ENCODE data around the gene LYVE1.
"Not testable (repeated sequence)": the region's sequence is repeated elsewhere in the genome, so short reads cannot be mapped to it uniquely, and the experiment has no call there.

The LYVE1 gene

GRCh38 chr11:10603721-10604297 lies 35.3 kb upstream of the LYVE1 start:
- Histone ChIP-seq H3K4me3 (ENCODE audit: extremely low read depth, insufficient read depth, low read length, poor library complexity, severe bottlenecking) (no peak overlapping the region), H3K36me3 (ENCODE audit: control insufficient read depth, insufficient read depth, low read length) (no peaks in the 10 kb centered on the region), H3K9me3 (ENCODE audit: control insufficient read depth, low read length) (no peaks in the 10 kb centered on the region), H3K4me1 (ENCODE audit: control insufficient read depth, insufficient read depth, low read length, poor library complexity, severe bottlenecking) (peaks cover 25% of the 10 kb centered on the region), H3K27ac (ENCODE audit: low read depth, low read length, severe bottlenecking) (no peak overlapping the region)
- WGBS, 2 experiments (ENCODE audit: insufficient coverage in 2 of 2) = 100% methylated on average over 3 of the region's 5 CpGs

- Histone ChIP-seq H3K4me3 (ENCODE audit: extremely low read depth, insufficient read depth, low read length, poor library complexity, severe bottlenecking) (no peak overlapping the region), H3K9me3 (ENCODE audit: control insufficient read depth, low read length) (no peaks in the 10 kb centered on the region), H3K36me3 (ENCODE audit: control insufficient read depth, insufficient read depth, low read length) (no peaks in the 10 kb centered on the region), H3K27ac (ENCODE audit: low read depth, low read length, severe bottlenecking) (no peak overlapping the region), H3K4me1 (ENCODE audit: control insufficient read depth, insufficient read depth, low read length, poor library complexity, severe bottlenecking) (peaks cover 25% of the 10 kb centered on the region)
- WGBS, 2 experiments (ENCODE audit: insufficient coverage in 2 of 2) = 96 to 99% methylated on average over 7 to 12 of the region's 12 CpGs
Measured at GRCh38 chr11:10602945-10603344, 34.5 kb upstream of the LYVE1 start.

- no peak overlapping the region for H3K27ac ChIP-seq (ENCODE audit: low read depth, low read length, severe bottlenecking)
- peaks cover 21% of the 10 kb centered on the region for H3K4me1 ChIP-seq (ENCODE audit: control insufficient read depth, insufficient read depth, low read length, poor library complexity, severe bottlenecking)
- no peaks in the 10 kb centered on the region for H3K9me3 ChIP-seq (ENCODE audit: control insufficient read depth, low read length)
- 90 to 100% methylated on average over 7 of the region's 7 CpGs for WGBS, 2 experiments (ENCODE audit: insufficient coverage in 2 of 2)
- no peaks in the 10 kb centered on the region for H3K36me3 ChIP-seq (ENCODE audit: control insufficient read depth, insufficient read depth, low read length)
- H3K4me3 ChIP-seq (ENCODE audit: extremely low read depth, insufficient read depth, low read length, poor library complexity, severe bottlenecking) = no peak overlapping the region
Measured at GRCh38 chr11:10602366-10602765, 33.9 kb upstream of the LYVE1 start.

GRCh38 chr11:10601837-10602236 lies 33.4 kb upstream of the LYVE1 start:
- H3K4me3 ChIP-seq (ENCODE audit: extremely low read depth, insufficient read depth, low read length, poor library complexity, severe bottlenecking) = no peak overlapping the region
- peaks cover 17% of the 10 kb centered on the region for H3K4me1 ChIP-seq (ENCODE audit: control insufficient read depth, insufficient read depth, low read length, poor library complexity, severe bottlenecking)
- H3K9me3 ChIP-seq (ENCODE audit: control insufficient read depth, low read length) = no peaks in the 10 kb centered on the region
- 95 to 97% methylated on average over 3 to 6 of the region's 6 CpGs for WGBS, 2 experiments (ENCODE audit: insufficient coverage in 2 of 2)
- H3K27ac ChIP-seq (ENCODE audit: low read depth, low read length, severe bottlenecking) = no peak overlapping the region
- no peaks in the 10 kb centered on the region for H3K36me3 ChIP-seq (ENCODE audit: control insufficient read depth, insufficient read depth, low read length)

GRCh38 chr11:10600570-10601248 lies 32.2 kb upstream of the LYVE1 start:
- peaks cover 7% of the 10 kb centered on the region for H3K4me1 ChIP-seq (ENCODE audit: control insufficient read depth, insufficient read depth, low read length, poor library complexity, severe bottlenecking)
- H3K9me3 ChIP-seq (ENCODE audit: control insufficient read depth, low read length) = no peaks in the 10 kb centered on the region
- no peak overlapping the region for H3K4me3 ChIP-seq (ENCODE audit: extremely low read depth, insufficient read depth, low read length, poor library complexity, severe bottlenecking)
- H3K36me3 ChIP-seq (ENCODE audit: control insufficient read depth, insufficient read depth, low read length) = no peaks in the 10 kb centered on the region
- WGBS, 2 experiments (ENCODE audit: insufficient coverage in 2 of 2) = 98% methylated on average over 11 of the region's 11 CpGs
- H3K27ac ChIP-seq (ENCODE audit: low read depth, low read length, severe bottlenecking) = no peak overlapping the region

GRCh38 chr11:10599388-10600175 lies 31.1 kb upstream of the LYVE1 start:
- 95% methylated on average over 6 of the region's 6 CpGs for WGBS, 2 experiments (ENCODE audit: insufficient coverage in 2 of 2)
- H3K4me1 ChIP-seq (ENCODE audit: control insufficient read depth, insufficient read depth, low read length, poor library complexity, severe bottlenecking) = peaks cover 6% of the 10 kb centered on the region
- no peaks in the 10 kb centered on the region for H3K9me3 ChIP-seq (ENCODE audit: control insufficient read depth, low read length)
- no peak overlapping the region for H3K4me3 ChIP-seq (ENCODE audit: extremely low read depth, insufficient read depth, low read length, poor library complexity, severe bottlenecking)
- no peaks in the 10 kb centered on the region for H3K36me3 ChIP-seq (ENCODE audit: control insufficient read depth, insufficient read depth, low read length)
- H3K27ac ChIP-seq (ENCODE audit: low read depth, low read length, severe bottlenecking) = no peak overlapping the region

GRCh38 chr11:10598816-10599215 lies 30.4 kb upstream of the LYVE1 start:
- H3K27ac ChIP-seq (ENCODE audit: low read depth, low read length, severe bottlenecking) = no peak overlapping the region
- no peaks in the 10 kb centered on the region for H3K36me3 ChIP-seq (ENCODE audit: control insufficient read depth, insufficient read depth, low read length)
- no peaks in the 10 kb centered on the region for H3K4me1 ChIP-seq (ENCODE audit: control insufficient read depth, insufficient read depth, low read length, poor library complexity, severe bottlenecking)
- no peaks in the 10 kb centered on the region for H3K9me3 ChIP-seq (ENCODE audit: control insufficient read depth, low read length)
- H3K4me3 ChIP-seq (ENCODE audit: extremely low read depth, insufficient read depth, low read length, poor library complexity, severe bottlenecking) = no peak overlapping the region
- 92 to 100% methylated on average over 6 of the region's 6 CpGs for WGBS, 2 experiments (ENCODE audit: insufficient coverage in 2 of 2)

- H3K9me3 ChIP-seq (ENCODE audit: control insufficient read depth, low read length) = no peaks in the 10 kb centered on the region
- H3K4me1 ChIP-seq (ENCODE audit: control insufficient read depth, insufficient read depth, low read length, poor library complexity, severe bottlenecking) = no peaks in the 10 kb centered on the region
- no peaks in the 10 kb centered on the region for H3K36me3 ChIP-seq (ENCODE audit: control insufficient read depth, insufficient read depth, low read length)
- WGBS, 2 experiments (ENCODE audit: insufficient coverage in 2 of 2) = 100% methylated on average over 1 of the region's 2 CpGs; no CpG with 5 or more reads in 1 of the 2 experiments
- no peak overlapping the region for H3K4me3 ChIP-seq (ENCODE audit: extremely low read depth, insufficient read depth, low read length, poor library complexity, severe bottlenecking)
- no peak overlapping the region for H3K27ac ChIP-seq (ENCODE audit: low read depth, low read length, severe bottlenecking)
Measured at GRCh38 chr11:10597877-10598351, 29.4 kb upstream of the LYVE1 start.

- not testable (repeated sequence) for H3K4me1 ChIP-seq (ENCODE audit: control insufficient read depth, insufficient read depth, low read length, poor library complexity, severe bottlenecking); H3K27ac ChIP-seq (ENCODE audit: low read depth, low read length, severe bottlenecking); H3K4me3 ChIP-seq (ENCODE audit: extremely low read depth, insufficient read depth, low read length, poor library complexity, severe bottlenecking); H3K36me3 ChIP-seq (ENCODE audit: control insufficient read depth, insufficient read depth, low read length); H3K9me3 ChIP-seq (ENCODE audit: control insufficient read depth, low read length)
- 100% methylated on average over 1 of the region's 2 CpGs; no CpG with 5 or more reads in 1 of the 2 experiments for WGBS, 2 experiments (ENCODE audit: insufficient coverage in 2 of 2)
Measured at GRCh38 chr11:10595840-10596239, 27.4 kb upstream of the LYVE1 start.

- Histone ChIP-seq H3K36me3 (ENCODE audit: control insufficient read depth, insufficient read depth, low read length) (no peaks in the 10 kb centered on the region), H3K4me1 (ENCODE audit: control insufficient read depth, insufficient read depth, low read length, poor library complexity, severe bottlenecking) (peaks cover 4% of the 10 kb centered on the region), H3K27ac (ENCODE audit: low read depth, low read length, severe bottlenecking) (no peak overlapping the region), H3K9me3 (ENCODE audit: control insufficient read depth, low read length) (no peaks in the 10 kb centered on the region), H3K4me3 (ENCODE audit: extremely low read depth, insufficient read depth, low read length, poor library complexity, severe bottlenecking) (no peak overlapping the region)
- WGBS, 2 experiments (ENCODE audit: insufficient coverage in 2 of 2) = 100% methylated on average over 1 of the region's 4 CpGs; no CpG with 5 or more reads in 1 of the 2 experiments
Measured at GRCh38 chr11:10594407-10594806, 25.9 kb upstream of the LYVE1 start.
